Measurements from ENCODE around the gene SLC22A3. TPM values are rescaled to one million over a fixed set of nuclear protein-coding genes. Genes with fewer than 3 reads are reported as not detected.
"Not testable (repeated sequence)": the region's sequence is repeated elsewhere in the genome, so short reads cannot be mapped to it uniquely, and the experiment has no call there.

The SLC22A3 gene
- polyA plus RNA-seq (ENCODE audit: insufficient read length in 10 of 10) = 10 to 100 TPM in 8 of 10 donors, 1 to 10 TPM in 2; 6.8 to 16.5 (median 13.3) TPM
- long read RNA-seq, donor 1, partial matches to known transcripts = 0 of 1 reads
- long read RNA-seq, donor 1, other reads (novel, unspliced or antisense) = 0 of 1 reads
- long read RNA-seq, donor 2, partial matches to known transcripts = 17 of 20 reads
- long read RNA-seq, donor 2, other reads (novel, unspliced or antisense) = 0 of 20 reads
- long read RNA-seq, donor 3 = 0 reads
- long read RNA-seq, donor 4, partial matches to known transcripts = 0 of 2 reads
- long read RNA-seq, donor 4, other reads (novel, unspliced or antisense) = 0 of 2 reads
- long read RNA-seq, donor 5, partial matches to known transcripts = 11 of 14 reads
- long read RNA-seq, donor 5, other reads (novel, unspliced or antisense) = 0 of 14 reads
- long read RNA-seq, donor 6, partial matches to known transcripts = 0 of 2 reads
- long read RNA-seq, donor 6, other reads (novel, unspliced or antisense) = 0 of 2 reads
- long read RNA-seq, donor 7 = 0 reads
- long read RNA-seq, donor 8, partial matches to known transcripts = 0 of 1 reads
- long read RNA-seq, donor 8, other reads (novel, unspliced or antisense) = 0 of 1 reads
- long read RNA-seq, donor 9 = 0 reads

- peak in 2 of 3 donors; percentile 38 to 80 for DNase-seq
Observed at GRCh38 chr6:160348223-160349019, at the start of gene SLC22A3. Gene SLC22A3 (plus strand): TSS chr6:160348378. CDS start chr6:160348420, 42 bp downstream.

GRCh38 chr6:160299559-160299958, 48.6 kb upstream of the SLC22A3 start:
- DNase-seq = no peak

GRCh38 chr6:160300076-160300695, 48.0 kb upstream of the SLC22A3 start:
- no peak for DNase-seq

GRCh38 chr6:160301339-160301738, 46.8 kb upstream of the SLC22A3 start:
- DNase-seq = peak; percentile 43 to 56 (median 44)

GRCh38 chr6:160302431-160303082, 45.6 kb upstream of the SLC22A3 start:
- not testable (repeated sequence) for DNase-seq

GRCh38 chr6:160303806-160304205, 44.4 kb upstream of the SLC22A3 start:
- no peak for DNase-seq

GRCh38 chr6:160305926-160306713, 42.1 kb upstream of the SLC22A3 start:
- peak in 1 of 3 donors; percentile 36 for DNase-seq

- DNase-seq = no peak
Observed at GRCh38 chr6:160309718-160310117, 38.5 kb upstream of the SLC22A3 start.

GRCh38 chr6:160312900-160313299, 35.3 kb upstream of the SLC22A3 start:
- DNase-seq = no peak

GRCh38 chr6:160315310-160315709, 32.9 kb upstream of the SLC22A3 start:
- DNase-seq = no peak

GRCh38 chr6:160316261-160316660, 31.9 kb upstream of the SLC22A3 start:
- no peak for DNase-seq

GRCh38 chr6:160319246-160319645, 28.9 kb upstream of the SLC22A3 start:
- DNase-seq = no peak

- DNase-seq = no peak
Observed at GRCh38 chr6:160321729-160322505, 26.3 kb upstream of the SLC22A3 start.

- no peak for DNase-seq
Observed at GRCh38 chr6:160327981-160328380, 20.2 kb upstream of the SLC22A3 start.

GRCh38 chr6:160328447-160328846, 19.7 kb upstream of the SLC22A3 start:
- no peak for DNase-seq

GRCh38 chr6:160329188-160329587, 19.0 kb upstream of the SLC22A3 start:
- DNase-seq = no peak

- DNase-seq = peak in 1 of 3 donors; percentile 26
Observed at GRCh38 chr6:160330619-160331018, 17.6 kb upstream of the SLC22A3 start.

GRCh38 chr6:160331204-160331603, 17.0 kb upstream of the SLC22A3 start:
- no peak for DNase-seq

- no peak for DNase-seq
Observed at GRCh38 chr6:160331753-160332152, 16.4 kb upstream of the SLC22A3 start.

GRCh38 chr6:160333101-160333500, 15.1 kb upstream of the SLC22A3 start:
- DNase-seq = no peak

Measured in muscle of back (tissue), 13 donors.